NAMALWA (cell line): Measurements from ENCODE around the gene KLF16.

ENCODE experiments used
- DNase-seq: peaks from one replicate; pipeline ENCODE4 v3.0.0-alpha.2; 2015; ENCODE audit warnings: low spot score

Gene KLF16

GRCh38 chr19:1855040-1855827 is 8.1 kb downstream of the KLF16 start:
- DNase-seq, result peak; percentile 90

- no peak for DNase-seq
Observed at GRCh38 chr19:1854542-1855039, 8.8 kb downstream of the KLF16 start.

DNA sequence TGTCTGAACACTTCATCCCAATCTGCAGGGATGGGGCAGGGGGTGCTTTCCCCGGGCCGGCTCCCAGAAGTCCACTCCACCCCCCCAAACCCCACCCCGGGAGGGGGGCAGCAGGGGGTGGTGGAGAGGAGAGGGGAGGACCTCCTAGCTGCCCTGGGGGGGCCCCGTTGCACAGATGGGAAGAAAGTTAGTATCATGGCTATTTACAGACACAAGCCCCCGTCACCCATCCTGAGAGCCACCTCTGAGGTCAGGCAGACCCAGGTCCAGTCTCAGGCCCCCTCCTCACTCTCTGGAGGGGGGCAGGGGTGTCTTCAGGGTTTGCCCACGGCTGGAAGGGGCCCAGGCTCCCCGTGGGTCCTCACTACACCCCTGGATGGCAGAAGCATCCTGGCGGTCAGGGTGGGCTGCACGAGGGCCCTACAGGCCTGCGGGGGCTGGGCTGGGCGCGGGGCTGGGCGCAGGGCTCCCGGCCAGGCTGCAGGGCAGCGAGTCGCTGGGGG is 9.3 kb downstream of the KLF16 start:
- no peak for DNase-seq

- DNase-seq, result peak; percentile 90
Observed at GRCh38 chr19:1853295-1854038, 9.9 kb downstream of the KLF16 start.

- DNase-seq, result no peak
Observed at GRCh38 chr19:1852581-1853128, 10.7 kb downstream of the KLF16 start.

DNA sequence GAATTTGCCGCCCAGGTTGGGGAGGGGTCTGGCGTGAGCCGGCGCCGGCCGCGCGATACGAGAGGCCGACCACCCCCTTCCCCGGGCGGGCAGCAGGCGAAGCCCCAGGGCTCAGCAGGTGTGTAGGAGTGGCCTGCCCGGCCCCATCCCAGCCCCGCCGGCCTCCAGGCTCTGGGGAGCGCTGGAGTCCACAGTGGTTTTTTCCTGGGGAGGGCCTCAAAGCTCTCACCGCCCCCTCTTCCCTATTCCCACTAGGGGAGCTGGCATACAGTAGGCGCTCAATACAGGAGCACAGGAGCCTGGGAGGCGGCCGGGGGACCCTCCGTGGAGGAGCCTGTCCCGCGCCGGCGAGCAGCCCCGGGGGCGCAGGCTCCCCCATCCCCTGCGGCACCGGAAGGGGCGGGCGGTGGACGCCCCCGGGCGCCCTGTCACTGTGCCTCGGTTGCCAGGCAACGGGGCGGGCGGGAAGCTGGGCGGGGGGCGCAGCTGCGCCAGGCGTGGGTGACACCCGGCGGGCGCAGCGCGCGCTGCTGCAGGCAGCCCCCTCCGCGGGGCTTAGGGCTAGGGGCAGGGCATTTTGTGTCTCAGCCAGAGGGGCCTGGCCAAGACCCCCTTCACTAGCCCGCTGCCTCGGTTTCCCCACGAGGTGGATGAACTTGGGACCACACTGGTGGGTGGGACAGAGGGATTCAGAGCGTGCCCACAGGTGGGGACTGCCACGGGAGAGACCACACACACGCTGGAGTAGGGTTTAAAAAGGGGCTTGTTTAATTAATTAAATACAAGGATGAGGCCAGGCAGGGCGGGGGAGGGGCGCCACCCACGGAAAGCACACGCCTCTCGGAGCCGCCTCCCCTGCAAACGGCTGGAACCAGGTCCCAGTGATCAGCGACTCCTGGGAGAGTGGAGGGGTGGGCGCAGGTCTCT is 11.5 kb downstream of the KLF16 start:
- peak; percentile 83 for DNase-seq

- no peak for DNase-seq
Observed at GRCh38 chr19:1850809-1851653, 12.3 kb downstream of the KLF16 start.

- no peak for DNase-seq
Observed at GRCh38 chr19:1849886-1850398, 13.4 kb downstream of the KLF16 start.

GRCh38 chr19:1849132-1849474 is 14.3 kb downstream of the KLF16 start:
- no peak for DNase-seq

GRCh38 chr19:1848399-1849131 is 14.8 kb downstream of the KLF16 start, which contains the start of gene REXO1:
TSS of gene REXO1 (minus strand) at chr19:1848483. CDS start at chr19:1848358, 125 bp downstream.
- peak; percentile 97 for DNase-seq

- DNase-seq, result peak; percentile 53
Observed at GRCh38 chr19:1847684-1848398, 15.5 kb downstream of the KLF16 start.

DNA sequence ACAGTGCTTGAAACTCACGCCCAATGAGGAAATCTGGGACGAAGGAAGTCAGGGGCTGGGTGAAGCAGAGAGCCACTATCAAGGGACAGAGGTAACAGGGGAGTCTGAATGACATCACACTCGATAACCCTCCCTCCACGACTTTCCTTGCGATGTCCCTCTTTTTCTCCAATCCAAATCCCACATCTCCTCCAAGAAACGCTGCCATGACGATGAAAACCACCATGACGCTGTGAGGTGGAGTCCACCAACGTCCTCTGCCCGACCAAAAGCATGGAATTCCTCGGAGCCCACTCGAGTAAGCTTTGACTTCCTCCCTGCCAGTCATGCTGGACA is 16.1 kb downstream of the KLF16 start:
- DNase-seq, result no peak

DNA sequence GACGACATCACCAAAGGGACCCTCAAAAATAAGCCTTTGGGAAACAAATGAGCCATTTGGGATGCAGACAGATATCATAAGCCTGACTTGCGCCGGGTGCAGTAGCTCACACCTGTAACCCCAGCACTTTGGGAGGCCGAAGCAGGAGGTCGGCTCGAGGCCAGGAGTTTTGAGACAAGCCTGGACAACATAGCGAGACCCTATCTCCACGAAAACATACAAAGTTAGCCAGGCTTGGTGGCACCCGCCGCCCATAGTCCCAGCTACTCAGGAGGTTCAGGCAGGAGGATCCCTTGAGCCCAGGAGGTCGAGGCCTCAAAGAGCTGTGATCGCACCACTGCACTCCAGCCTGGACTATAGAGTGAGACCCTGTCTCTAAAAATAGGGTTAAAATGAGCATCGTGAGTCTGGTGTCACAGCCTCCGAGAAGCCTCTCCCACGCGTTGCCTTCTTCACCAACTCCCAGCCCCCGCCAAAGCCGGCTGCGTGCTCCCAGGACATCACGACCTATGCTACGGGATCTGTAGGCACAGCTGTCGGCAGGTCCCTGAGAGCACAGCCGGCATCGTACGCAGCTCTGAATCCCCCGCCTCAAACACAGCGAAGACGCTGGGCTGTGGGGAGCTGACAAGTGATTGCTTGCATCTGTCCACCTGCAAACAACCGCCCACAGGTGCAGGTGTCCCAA is 16.7 kb downstream of the KLF16 start:
- no peak for DNase-seq

- DNase-seq, result no peak
Observed at GRCh38 chr19:1845642-1846041, 17.7 kb downstream of the KLF16 start.

- no peak for DNase-seq
Observed at GRCh38 chr19:1845125-1845515, 18.3 kb downstream of the KLF16 start.

GRCh38 chr19:1844513-1845124 is 18.8 kb downstream of the KLF16 start:
- DNase-seq, result no peak

- DNase-seq, result no peak
Observed at GRCh38 chr19:1843646-1844394, 19.6 kb downstream of the KLF16 start.
